ENCODE results near the gene GPR39.

GRCh38 chr2:132617989-132618388 lies 201.4 kb downstream of the GPR39 start:
- TF ChIP-seq, protein P1, sequence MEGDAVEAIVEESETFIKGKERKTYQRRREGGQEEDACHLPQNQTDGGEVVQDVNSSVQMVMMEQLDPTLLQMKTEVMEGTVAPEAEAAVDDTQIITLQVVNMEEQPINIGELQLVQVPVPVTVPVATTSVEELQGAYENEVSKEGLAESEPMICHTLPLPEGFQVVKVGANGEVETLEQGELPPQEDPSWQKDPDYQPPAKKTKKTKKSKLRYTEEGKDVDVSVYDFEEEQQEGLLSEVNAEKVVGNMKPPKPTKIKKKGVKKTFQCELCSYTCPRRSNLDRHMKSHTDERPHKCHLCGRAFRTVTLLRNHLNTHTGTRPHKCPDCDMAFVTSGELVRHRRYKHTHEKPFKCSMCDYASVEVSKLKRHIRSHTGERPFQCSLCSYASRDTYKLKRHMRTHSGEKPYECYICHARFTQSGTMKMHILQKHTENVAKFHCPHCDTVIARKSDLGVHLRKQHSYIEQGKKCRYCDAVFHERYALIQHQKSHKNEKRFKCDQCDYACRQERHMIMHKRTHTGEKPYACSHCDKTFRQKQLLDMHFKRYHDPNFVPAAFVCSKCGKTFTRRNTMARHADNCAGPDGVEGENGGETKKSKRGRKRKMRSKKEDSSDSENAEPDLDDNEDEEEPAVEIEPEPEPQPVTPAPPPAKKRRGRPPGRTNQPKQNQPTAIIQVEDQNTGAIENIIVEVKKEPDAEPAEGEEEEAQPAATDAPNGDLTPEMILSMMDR (IDR thresholded peaks at IDR 0.05): no peak
- no peak for TF ChIP-seq ZFX (IDR thresholded peaks at IDR 0.05; ENCODE audit: borderline replicate concordance)

Data from 22Rv1 (cell line).